HG03565 (cell line): ENCODE results near the gene PAK1IP1.
"Not testable (repeated sequence)": the region's sequence is repeated elsewhere in the genome, so short reads cannot be mapped to it uniquely, and the experiment has no call there.

Experiments
- ATAC-seq: cut with Tn5 transposase; IDR thresholded peaks from one replicate; pipeline ENCODE4 v1.9.1; 2021; ENCODE audit warnings: mild to moderate bottlenecking, moderate library complexity; ENCODE audit not compliant: unreplicated experiment

The PAK1IP1 gene, protein sequence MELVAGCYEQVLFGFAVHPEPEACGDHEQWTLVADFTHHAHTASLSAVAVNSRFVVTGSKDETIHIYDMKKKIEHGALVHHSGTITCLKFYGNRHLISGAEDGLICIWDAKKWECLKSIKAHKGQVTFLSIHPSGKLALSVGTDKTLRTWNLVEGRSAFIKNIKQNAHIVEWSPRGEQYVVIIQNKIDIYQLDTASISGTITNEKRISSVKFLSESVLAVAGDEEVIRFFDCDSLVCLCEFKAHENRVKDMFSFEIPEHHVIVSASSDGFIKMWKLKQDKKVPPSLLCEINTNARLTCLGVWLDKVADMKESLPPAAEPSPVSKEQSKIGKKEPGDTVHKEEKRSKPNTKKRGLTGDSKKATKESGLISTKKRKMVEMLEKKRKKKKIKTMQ

GRCh38 chr6:10694302-10695085 lies at the start of gene PAK1IP1, which contains the start of gene C6orf52:
PAK1IP1 (plus strand) TSS chr6:10694972; CDS start chr6:10694986, 14 bp downstream.
C6orf52 (minus strand) TSS chr6:10694616; CDS start chr6:10687550, 7,066 bp downstream.
- peak; percentile 96 for ATAC-seq

DNA sequence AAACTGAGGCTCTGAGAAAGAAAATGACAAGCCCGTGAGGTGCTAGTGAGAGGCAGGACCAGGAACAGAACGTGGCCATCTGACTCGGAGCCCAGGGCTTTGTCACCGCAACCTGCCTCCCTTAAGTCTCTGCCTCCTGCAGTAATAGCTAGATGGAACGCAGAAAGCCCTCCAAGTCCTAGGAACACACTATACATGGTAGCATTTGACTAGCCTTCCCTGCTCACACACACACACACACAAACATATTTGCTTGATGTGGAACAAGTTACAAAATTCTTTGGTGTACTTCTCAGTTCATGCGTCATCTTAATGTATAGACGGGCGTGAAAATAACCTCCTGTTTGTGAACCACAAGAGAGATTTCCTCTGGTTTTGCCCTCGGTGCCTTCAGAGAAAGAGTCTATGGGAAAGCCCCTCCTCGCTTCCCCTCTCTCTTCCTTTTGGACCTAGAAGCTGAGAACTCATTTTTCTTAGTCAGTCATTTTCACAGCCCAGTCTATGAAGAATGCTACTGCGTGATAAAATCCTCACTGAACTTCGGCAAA lies 39.2 kb upstream of the PAK1IP1 start:
- ATAC-seq = no peak

DNA sequence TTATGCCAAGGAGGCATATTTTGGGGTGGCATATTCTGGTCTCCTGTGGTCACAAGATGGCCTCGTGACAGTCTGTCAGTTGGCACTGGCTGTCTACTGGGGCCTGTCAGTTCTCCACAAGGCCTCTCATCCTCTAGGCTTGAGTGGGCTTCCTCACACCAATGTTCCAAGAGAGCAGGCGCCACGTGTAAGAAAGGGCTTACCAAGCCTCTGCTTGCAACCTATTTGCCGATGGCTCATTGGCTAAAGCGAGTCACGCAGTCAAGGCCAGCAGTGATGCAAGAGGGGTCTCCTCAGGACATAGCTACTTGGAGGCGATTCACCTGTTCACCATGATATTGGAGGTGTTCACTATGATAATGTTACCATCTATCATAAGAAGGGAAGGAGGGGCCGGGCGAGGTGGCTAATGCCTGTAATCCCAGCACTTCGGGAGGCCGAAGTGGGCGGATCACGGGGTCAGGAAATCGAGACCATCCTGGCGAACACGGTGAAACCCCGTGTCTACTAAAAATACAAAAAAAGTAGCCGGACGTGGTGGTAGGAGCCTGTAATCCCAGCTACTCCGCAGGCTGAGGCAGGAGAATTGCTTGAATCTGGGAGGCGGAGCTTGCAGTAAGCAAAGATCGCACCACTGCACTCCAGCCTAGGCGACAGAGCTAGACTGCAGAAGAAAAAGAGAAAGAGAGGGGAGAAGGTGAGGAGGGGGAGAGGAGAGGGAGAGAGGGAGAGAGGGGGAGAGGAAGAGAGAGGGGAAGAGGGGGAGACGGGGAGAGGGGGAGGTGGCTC lies 35.7 kb upstream of the PAK1IP1 start:
- no peak for ATAC-seq

DNA sequence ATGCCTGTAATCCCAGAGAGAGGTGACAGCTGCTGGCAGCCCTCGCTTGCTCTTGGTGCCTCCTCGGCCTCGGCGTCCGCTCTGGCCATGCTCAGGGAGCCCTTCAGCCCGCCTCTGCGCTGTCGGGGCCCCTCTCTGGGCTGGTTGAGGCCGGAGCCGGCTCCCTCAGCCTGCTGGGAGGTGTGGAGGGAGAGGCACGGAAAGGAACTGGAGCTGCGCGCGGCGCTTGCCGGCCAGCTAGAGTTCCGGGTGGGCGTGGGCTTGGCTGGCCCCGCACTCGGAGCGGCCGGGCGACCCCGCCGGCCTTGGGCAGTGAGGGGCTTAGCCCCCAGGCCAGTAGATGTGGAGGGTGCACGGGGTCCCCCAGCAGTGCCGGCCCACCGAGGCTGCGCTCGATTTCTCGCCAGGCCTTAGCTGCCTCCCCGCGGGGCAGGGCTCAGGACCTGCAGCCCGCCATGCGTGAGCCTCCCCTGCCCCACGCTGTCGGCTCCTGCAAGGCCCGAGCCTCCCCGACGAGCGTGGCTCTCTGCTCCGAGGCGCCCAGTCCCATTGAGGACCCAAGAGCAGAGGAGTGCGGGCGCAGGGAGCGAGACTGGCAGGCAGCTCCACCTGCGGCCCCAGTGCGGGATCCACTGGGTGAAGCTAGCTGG lies 34.9 kb upstream of the PAK1IP1 start:
- no peak for ATAC-seq

DNA sequence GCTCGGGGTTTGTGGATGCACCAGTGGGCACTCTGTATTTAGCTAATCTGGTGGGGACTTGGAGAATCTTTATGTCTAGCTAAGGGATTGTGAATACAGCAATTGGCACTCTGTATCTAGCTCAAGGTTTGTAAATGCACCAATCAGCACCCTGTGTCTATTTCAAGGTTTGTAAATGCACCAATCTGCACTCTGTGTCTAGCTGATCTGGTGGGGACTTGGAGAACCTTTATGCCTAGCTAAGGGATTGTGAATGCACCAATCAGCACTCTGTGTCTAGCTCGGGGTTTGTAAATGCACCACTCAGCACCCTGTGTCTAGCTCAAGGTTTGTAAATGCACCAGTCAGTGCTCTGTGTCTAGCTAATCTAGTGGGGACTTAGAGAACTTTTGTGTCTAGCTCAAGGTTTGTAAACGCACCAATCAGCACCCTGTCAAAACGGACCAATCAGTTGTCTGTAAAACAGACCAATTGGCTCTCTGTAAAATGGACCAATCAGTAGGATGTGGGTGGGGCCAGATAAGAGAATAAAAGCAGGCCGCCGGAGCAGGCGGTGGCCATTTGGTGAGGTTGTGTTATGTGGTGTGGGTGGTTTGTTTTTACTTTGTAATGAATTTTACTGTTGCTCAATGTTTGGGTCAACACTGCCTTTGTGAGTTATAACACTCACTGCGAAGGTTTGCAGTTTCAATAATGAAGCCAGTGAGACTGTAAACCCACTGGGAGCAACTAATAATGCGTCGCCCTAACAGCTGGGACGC lies 34.2 kb upstream of the PAK1IP1 start:
- not testable (repeated sequence) for ATAC-seq

DNA sequence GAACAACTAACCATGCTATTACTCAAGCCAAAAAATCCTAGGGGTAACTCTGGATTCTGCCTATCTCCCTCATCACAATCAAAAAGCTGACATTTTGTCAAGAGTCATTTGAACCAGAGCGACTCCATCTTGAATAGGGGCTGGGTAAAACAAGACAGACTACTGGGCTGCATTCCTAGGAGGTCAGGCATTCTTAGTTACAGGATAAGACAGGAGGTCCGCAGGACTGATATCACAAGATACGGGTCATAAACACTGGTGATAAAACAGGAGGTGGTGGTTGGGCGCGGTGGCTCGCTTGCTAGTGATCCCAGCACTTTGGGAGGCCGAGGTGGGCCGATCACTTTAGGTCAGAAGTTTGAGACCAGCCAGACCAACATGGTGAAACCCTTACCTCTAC lies 32.6 kb upstream of the PAK1IP1 start:
- ATAC-seq = no peak

DNA sequence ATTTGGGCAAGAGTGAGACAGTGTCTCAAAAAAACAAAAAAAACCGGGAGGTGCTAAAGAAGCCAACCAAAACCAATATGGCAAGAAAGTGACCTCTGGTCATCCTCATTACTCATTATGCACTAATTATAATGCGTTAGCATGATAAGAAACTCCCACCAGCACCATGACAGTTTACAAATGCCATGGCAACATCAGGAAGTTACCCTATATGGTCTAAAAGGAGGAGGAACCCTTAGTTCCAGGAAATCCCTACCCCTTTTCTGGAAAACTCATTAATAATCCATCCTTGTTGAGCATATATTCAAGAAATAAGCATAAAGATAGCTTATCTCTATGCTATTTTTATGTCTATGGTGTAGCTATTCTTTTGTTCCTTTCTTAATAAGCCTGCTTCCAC lies 32.0 kb upstream of the PAK1IP1 start:
- no peak for ATAC-seq

DNA sequence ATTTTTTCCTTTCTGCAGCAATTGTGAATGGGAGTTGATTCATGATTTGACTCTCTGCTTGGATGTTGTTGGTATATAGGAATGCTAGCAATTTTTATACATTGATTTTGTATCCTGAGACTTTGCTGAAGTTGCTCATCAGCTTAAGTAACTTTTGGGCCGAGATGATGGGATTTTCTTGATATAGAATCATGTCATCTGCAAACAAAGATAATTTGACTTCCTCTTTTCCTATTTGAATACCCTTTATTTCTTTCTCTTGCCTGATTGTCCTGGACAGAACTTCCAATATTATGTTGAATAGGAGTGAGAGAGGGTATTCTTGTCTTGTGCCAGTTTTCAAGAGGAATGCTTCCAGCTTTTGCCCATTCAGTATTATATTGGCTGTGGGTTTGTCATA lies 29.2 kb upstream of the PAK1IP1 start:
- not testable (repeated sequence) for ATAC-seq

DNA sequence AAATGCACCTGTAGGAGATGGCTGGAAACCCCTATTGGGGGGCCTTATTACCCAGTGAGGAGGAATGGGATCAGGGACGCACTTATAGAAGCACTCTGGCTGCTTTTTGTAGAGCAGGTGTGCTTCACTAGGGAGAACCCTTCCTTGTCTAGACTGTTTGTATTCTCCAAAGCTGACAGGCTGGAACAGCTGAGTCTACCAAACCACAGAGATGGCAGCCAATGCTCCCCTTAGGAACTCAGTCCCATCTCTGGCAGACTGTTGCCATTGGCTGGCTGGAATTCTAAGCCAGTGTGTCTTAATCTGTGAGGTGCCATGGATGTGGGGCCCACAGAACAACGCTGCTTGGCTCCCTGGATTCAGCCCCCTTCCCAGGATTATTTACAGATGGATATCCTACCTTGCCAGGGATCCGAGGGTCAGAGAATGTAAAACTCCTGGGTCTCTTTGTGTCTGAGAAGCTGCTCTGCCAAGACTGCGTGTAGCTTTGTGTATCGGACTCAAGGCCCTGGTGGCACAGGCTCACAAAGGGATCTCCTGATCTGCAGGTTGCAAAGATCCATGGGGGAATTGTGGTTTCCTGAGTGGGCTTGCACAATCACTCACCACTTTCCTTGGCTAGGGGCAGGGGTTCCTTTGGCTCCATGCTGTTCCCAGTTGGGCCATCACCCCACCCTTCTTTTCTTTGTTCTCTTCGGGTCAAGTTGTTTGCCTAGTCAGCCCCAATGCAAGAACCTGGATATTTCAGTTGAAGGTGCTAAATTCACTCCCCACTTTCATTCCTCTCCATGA lies 26.4 kb upstream of the PAK1IP1 start:
- ATAC-seq = no peak

DNA sequence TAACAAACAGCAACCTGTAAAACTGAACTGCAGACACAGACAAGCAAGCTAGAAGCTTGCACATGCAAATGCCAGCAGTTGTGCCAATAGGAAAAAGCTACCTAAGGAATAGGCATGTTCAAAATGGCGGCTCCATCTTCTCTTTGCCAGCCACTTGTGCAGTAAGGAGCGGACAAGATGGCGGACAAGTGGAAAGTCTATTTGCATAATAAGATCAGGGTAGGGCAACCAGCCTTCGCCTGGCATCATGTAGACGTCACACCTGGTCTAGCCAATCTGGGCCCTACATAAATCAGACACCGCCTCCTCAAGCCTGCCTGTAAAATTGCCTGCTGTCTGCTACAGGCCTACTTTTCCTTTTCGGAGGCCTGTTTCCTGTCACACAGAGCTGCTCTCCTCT lies 18.4 kb upstream of the PAK1IP1 start:
- ATAC-seq = no peak

- no peak for ATAC-seq
Observed at GRCh38 chr6:10678456-10678855, 16.3 kb upstream of the PAK1IP1 start.

DNA sequence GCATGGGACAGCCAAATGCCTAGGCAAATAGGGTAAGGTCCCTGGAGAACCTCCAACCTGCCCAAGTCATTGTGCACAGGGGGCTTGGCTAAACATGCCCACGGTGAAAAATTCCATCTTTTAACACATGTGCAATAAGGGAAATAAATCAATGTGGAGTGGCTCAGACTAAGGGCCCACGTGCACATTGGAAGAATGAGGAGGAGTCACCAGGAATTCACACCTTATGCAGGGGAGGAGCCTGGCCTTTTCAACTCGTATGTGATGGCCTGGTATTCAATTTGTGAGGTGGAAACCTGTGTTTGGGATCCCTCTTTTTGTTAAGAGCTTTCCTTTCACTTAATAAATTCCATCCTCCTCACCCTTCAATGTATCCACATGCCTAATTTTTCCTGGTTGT lies 13.0 kb upstream of the PAK1IP1 start:
- ATAC-seq = no peak

- ATAC-seq = no peak
Observed at GRCh38 chr6:10682355-10682988, 12.3 kb upstream of the PAK1IP1 start.

GRCh38 chr6:10684618-10685017 lies 10.2 kb upstream of the PAK1IP1 start:
- ATAC-seq = no peak

GRCh38 chr6:10685092-10685915 lies 9.5 kb upstream of the PAK1IP1 start:
- ATAC-seq = no peak

DNA sequence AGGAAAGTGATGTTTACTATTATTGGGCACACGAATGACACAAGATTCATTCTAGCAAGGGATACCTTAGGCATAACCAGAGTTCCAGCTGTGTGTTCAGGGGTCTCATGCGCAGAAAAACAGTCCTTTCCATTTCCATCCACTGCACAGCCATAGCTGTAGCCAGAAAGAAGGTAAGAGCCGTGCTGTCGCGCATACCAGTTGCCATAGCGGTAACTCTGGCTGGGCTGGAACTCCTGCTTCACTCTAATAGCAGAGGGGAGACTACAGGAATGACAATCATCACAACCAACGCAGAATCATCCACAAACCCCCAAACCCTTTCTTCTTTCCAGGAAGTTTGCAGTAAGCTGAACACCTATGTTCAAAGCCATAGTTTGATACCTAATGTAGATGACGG lies 7.9 kb upstream of the PAK1IP1 start:
- no peak for ATAC-seq

DNA sequence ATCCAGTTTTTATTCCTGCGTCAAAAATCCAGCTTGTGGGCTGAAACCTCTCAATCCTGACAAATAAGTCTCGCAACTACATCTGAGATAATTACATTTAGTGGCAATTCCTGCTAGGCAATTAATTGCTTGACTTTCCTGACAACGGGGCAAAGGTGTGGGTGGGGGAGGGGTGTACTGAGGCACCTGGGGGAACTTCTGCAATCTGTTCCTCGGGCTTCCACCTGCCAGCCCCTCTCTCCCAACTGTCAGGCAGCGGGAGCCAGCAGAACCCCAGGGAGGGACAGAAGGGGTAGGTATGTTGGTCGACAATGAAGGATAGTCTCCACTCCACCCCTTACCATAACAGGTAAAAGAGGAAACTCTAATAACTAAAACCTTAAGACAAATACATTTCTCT lies 7.2 kb upstream of the PAK1IP1 start:
- no peak for ATAC-seq
